ENCODE measurements around the gene SLC25A23. TPM values are rescaled to one million over a fixed set of nuclear protein-coding genes. Genes with fewer than 3 reads are reported as not detected.

The SLC25A23 gene
- total and polyA plus RNA-seq, 2 donors = 6.0 to 8.8 TPM

DNA sequence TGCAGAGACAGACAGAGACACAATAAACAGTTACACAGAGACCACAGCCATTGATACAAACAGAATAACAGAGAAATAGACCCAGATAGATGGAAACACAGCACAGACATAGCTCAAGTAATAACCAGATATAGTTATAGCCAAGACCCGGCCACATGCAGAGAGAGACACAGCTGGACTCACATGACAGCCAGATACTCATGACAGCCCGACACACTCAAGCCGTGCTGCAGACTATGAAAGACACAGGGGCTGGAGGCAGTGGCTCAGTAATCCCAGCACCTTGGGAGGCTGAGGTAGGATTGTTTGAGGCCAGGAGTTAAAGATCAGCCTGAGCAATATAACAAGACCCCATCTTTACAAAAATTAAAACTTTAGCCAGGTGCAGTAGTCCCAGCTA, 23.6 kb upstream of the SLC25A23 start:
- no peak overlapping the region for H3K4me3 ChIP-seq (ENCODE audit: low read length in 2 of 2)
- DNase-seq (ENCODE audit: low read depth in 6 of 9, low spot score in 9 of 9) = no peak
- H3K9me3 ChIP-seq (ENCODE audit: control insufficient read depth in 2 of 2, insufficient read depth in 1 of 2, low read length in 1 of 2) = no peaks in the 10 kb centered on the region
- H3K36me3 ChIP-seq (ENCODE audit: control insufficient read depth in 2 of 2, insufficient read depth in 2 of 2, low read length in 1 of 2) = peaks cover 0 to 9% of the 10 kb centered on the region in 2 donors
- 94% methylated on average over 3 of the region's 3 CpGs for WGBS
- H3K27me3 ChIP-seq (ENCODE audit: control insufficient read depth in 2 of 2, insufficient read depth in 1 of 2, low read length in 1 of 2) = no peaks in the 10 kb centered on the region
- H3K27ac ChIP-seq (ENCODE audit: low read depth in 1 of 2, low read length in 1 of 2) = no peak overlapping the region
- H3K4me1 ChIP-seq (ENCODE audit: control insufficient read depth in 2 of 2, insufficient read depth in 2 of 2, low read length in 2 of 2) = peaks cover 3 to 39% of the 10 kb centered on the region in 2 donors

DNA sequence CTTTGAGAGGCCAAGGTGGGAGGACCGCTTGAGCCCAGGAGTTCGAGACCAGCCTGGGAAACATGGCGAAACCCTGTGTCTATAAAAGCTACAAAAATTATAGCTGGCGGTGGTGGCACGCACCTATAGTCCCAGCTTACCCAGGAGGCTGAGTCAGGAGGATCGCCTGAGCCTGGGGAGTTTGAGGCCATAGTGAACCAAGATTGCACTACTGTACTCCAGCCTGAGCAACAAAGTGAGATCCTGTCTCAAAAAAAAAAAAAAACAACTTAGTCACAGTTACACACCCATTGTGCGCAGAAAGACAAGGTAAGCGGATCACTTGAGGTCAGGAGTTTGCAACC, 22.7 kb upstream of the SLC25A23 start:
- Histone ChIP-seq H3K4me3 (ENCODE audit: low read length in 2 of 2) (no peak overlapping the region), H3K36me3 (ENCODE audit: control insufficient read depth in 2 of 2, insufficient read depth in 2 of 2, low read length in 1 of 2) (peaks cover 0 to 14% of the 10 kb centered on the region in 2 donors), H3K4me1 (ENCODE audit: control insufficient read depth in 2 of 2, insufficient read depth in 2 of 2, low read length in 2 of 2) (peaks cover 3 to 39% of the 10 kb centered on the region in 2 donors), H3K9me3 (ENCODE audit: control insufficient read depth in 2 of 2, insufficient read depth in 1 of 2, low read length in 1 of 2) (no peaks in the 10 kb centered on the region), H3K27ac (ENCODE audit: low read depth in 1 of 2, low read length in 1 of 2) (peak overlapping the region; percentile 69 to 74), H3K27me3 (ENCODE audit: control insufficient read depth in 2 of 2, insufficient read depth in 1 of 2, low read length in 1 of 2) (no peaks in the 10 kb centered on the region)
- WGBS = 98% methylated on average over 8 of the region's 8 CpGs
- DNase-seq (ENCODE audit: low read depth in 6 of 9, low spot score in 9 of 9) = no peak

DNA sequence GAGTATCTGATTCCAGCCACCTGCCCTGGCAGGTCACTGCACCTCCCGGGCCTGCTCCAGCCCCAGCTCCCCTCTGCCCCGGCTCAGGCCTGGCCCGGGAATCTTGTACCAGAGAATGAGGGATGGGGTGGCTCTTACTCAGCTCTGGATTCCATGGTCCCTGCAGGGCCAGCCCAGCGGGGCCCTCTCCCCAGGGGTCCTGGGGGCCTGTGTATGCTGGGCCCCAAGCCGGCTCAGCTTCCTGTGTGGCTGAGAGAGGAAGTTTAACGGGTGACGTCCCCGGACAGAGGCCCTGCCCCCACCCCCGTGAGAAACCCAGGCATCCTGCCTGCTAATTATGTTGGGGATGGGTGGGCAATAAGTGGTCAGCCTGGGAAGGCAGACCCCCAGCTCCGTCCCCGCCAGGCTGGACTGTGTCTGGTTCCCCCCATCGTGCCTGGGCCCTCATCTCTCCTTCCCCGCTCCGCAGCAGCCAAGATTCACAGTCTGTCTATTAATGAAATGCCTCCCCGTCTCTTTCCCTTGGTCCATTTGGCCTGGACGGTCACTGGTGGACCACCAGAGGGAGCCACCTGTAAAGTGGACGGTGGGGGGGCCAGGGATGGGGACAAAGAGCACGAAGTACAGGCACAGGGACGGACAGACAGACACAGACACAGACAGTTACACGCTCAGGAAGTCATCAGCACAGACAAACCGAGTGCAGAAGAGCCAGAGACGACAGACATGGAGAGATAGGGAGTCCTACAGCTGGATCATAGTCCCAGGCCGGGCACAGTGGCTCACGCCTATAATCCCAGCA, 22.1 kb upstream of the SLC25A23 start, which contains the start of gene DENND1C:
Gene DENND1C, minus strand, starts transcription at position 247 of the 802 bp plus-strand sequence. Its CDS starts 92 bp downstream, at position 155.
- WGBS = 22% methylated on average over 24 of the region's 24 CpGs
- Histone ChIP-seq H3K4me3 (ENCODE audit: low read length in 2 of 2) (peak within 1 kb of the TSS; percentile 60 to 69), H3K4me1 (ENCODE audit: control insufficient read depth in 2 of 2, insufficient read depth in 2 of 2, low read length in 2 of 2) (peaks cover 3 to 39% of the 10 kb centered on the region in 2 donors), H3K27ac (ENCODE audit: low read depth in 1 of 2, low read length in 1 of 2) (peak within 1 kb of the TSS; percentile 69 to 75), H3K27me3 (ENCODE audit: control insufficient read depth in 2 of 2, insufficient read depth in 1 of 2, low read length in 1 of 2) (no peaks in the 10 kb centered on the region), H3K36me3 (ENCODE audit: control insufficient read depth in 2 of 2, insufficient read depth in 2 of 2, low read length in 1 of 2) (peaks cover 6 to 18% of the 10 kb centered on the region in 2 donors), H3K9me3 (ENCODE audit: control insufficient read depth in 2 of 2, insufficient read depth in 1 of 2, low read length in 1 of 2) (peaks cover 0 to 2% of the 10 kb centered on the region in 2 donors)
- DNase-seq (ENCODE audit: low read depth in 6 of 9, low spot score in 9 of 9) = peak in 7 of 9 donors; percentile 43 to 85 (median 61)

DNA sequence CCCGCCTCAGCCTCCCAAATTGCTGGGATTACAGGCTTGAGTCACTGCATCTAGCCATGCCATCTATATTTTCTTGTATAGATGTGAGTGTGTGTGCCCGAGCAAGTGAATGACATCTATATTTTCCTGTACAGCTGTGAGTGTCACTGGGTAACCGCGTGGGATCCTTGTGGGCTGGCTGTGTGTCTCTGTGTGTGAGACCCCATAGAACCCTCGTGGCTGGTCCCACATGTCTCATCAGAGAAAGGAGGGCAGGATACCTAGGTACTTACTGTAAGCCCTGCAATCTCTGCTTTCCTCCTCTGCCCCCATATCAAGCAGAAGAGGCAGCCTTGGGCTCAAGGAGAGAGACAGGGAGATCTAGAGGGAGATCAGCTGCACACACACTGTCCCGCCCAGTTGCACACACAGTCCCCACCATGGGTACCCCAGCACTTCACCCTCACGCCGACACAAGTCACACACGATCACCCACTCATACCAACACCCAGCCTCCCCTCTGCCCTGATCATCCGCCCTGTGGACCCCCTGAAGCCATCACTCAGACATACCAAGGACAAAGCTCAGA, 21.3 kb upstream of the SLC25A23 start:
- H3K27me3 ChIP-seq (ENCODE audit: control insufficient read depth in 2 of 2, insufficient read depth in 1 of 2, low read length in 1 of 2) = peaks cover 0 to 2% of the 10 kb centered on the region in 2 donors
- H3K4me1 ChIP-seq (ENCODE audit: control insufficient read depth in 2 of 2, insufficient read depth in 2 of 2, low read length in 2 of 2) = peaks cover 3 to 39% of the 10 kb centered on the region in 2 donors

DNA sequence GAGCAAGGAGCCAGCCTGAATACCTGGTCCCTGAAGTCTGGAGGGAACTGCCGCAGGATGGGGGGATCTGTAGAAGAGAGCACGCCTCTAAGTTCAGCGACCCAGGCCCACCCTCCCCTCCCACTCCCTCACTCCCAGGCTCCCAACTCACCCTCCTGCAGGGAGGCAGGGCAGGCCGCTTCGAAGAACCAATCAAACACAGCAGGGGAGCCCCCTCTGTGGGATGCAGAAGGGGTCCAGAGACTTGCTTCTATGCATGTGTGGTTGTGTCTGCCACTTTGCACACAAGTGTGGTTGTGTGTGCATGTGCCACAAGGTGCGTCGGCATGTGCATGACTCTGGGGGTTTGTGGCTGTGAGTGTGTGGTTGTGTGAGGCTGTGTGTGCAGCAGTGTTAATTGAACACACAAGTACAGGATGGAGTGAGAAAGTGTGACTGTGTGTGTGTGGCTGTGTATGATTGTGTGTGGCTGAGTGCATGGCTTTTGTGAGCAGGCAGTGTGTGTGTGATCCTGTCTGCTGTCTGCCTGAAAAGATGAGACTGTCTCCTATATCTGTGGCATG, 20.3 kb upstream of the SLC25A23 start:
- H3K36me3 ChIP-seq (ENCODE audit: control insufficient read depth in 2 of 2, insufficient read depth in 2 of 2, low read length in 1 of 2) = peaks cover 24 to 36% of the 10 kb centered on the region in 2 donors
- no peak for DNase-seq (ENCODE audit: low read depth in 6 of 9, low spot score in 9 of 9)
- WGBS = 94% methylated on average over 7 of the region's 7 CpGs
- peaks cover 3 to 39% of the 10 kb centered on the region in 2 donors for H3K4me1 ChIP-seq (ENCODE audit: control insufficient read depth in 2 of 2, insufficient read depth in 2 of 2, low read length in 2 of 2)
- no peak overlapping the region for H3K27ac ChIP-seq (ENCODE audit: low read depth in 1 of 2, low read length in 1 of 2)
- H3K4me3 ChIP-seq (ENCODE audit: low read length in 2 of 2) = no peak overlapping the region
- peaks cover 0 to 2% of the 10 kb centered on the region in 2 donors for H3K27me3 ChIP-seq (ENCODE audit: control insufficient read depth in 2 of 2, insufficient read depth in 1 of 2, low read length in 1 of 2)
- H3K9me3 ChIP-seq (ENCODE audit: control insufficient read depth in 2 of 2, insufficient read depth in 1 of 2, low read length in 1 of 2) = peaks cover 0 to 6% of the 10 kb centered on the region in 2 donors

More for the DNA sequence above, 21.3 kb upstream of the SLC25A23 start:
- H3K36me3 ChIP-seq (ENCODE audit: control insufficient read depth in 2 of 2, insufficient read depth in 2 of 2, low read length in 1 of 2) = peaks cover 14 to 26% of the 10 kb centered on the region in 2 donors
- peak overlapping the region; percentile 60 to 69 for H3K4me3 ChIP-seq (ENCODE audit: low read length in 2 of 2)
- H3K27ac ChIP-seq (ENCODE audit: low read depth in 1 of 2, low read length in 1 of 2) = peak overlapping the region; percentile 69 to 75
- WGBS = 39% methylated on average over 10 of the region's 10 CpGs
- H3K9me3 ChIP-seq (ENCODE audit: control insufficient read depth in 2 of 2, insufficient read depth in 1 of 2, low read length in 1 of 2) = peaks cover 0 to 6% of the 10 kb centered on the region in 2 donors
- peak in 2 of 9 donors; percentile 29 to 50 for DNase-seq (ENCODE audit: low read depth in 6 of 9, low spot score in 9 of 9)

GRCh38 chr19:6478815-6479214, 19.2 kb upstream of the SLC25A23 start:
- H3K36me3 ChIP-seq (ENCODE audit: control insufficient read depth in 2 of 2, insufficient read depth in 2 of 2, low read length in 1 of 2) = peaks cover 29 to 40% of the 10 kb centered on the region in 2 donors
- WGBS = 95% methylated on average over 13 of the region's 13 CpGs
- H3K27me3 ChIP-seq (ENCODE audit: control insufficient read depth in 2 of 2, insufficient read depth in 1 of 2, low read length in 1 of 2) = peaks cover 0 to 2% of the 10 kb centered on the region in 2 donors
- peaks cover 3 to 39% of the 10 kb centered on the region in 2 donors for H3K4me1 ChIP-seq (ENCODE audit: control insufficient read depth in 2 of 2, insufficient read depth in 2 of 2, low read length in 2 of 2)
- peaks cover 0 to 6% of the 10 kb centered on the region in 2 donors for H3K9me3 ChIP-seq (ENCODE audit: control insufficient read depth in 2 of 2, insufficient read depth in 1 of 2, low read length in 1 of 2)
- peak overlapping the region in 1 of 2 donors; percentile 47 for H3K27ac ChIP-seq (ENCODE audit: low read depth in 1 of 2, low read length in 1 of 2)
- no peak for DNase-seq (ENCODE audit: low read depth in 6 of 9, low spot score in 9 of 9)
- H3K4me3 ChIP-seq (ENCODE audit: low read length in 2 of 2) = no peak overlapping the region

GRCh38 chr19:6476896-6477431, 17.4 kb upstream of the SLC25A23 start:
- Histone ChIP-seq H3K9me3 (ENCODE audit: control insufficient read depth in 2 of 2, insufficient read depth in 1 of 2, low read length in 1 of 2) (peaks cover 0 to 6% of the 10 kb centered on the region in 2 donors), H3K27ac (ENCODE audit: low read depth in 1 of 2, low read length in 1 of 2) (no peak overlapping the region), H3K27me3 (ENCODE audit: control insufficient read depth in 2 of 2, insufficient read depth in 1 of 2, low read length in 1 of 2) (peaks cover 0 to 2% of the 10 kb centered on the region in 2 donors), H3K4me1 (ENCODE audit: control insufficient read depth in 2 of 2, insufficient read depth in 2 of 2, low read length in 2 of 2) (peaks cover 2 to 32% of the 10 kb centered on the region in 2 donors), H3K36me3 (ENCODE audit: control insufficient read depth in 2 of 2, insufficient read depth in 2 of 2, low read length in 1 of 2) (peaks cover 29 to 40% of the 10 kb centered on the region in 2 donors), H3K4me3 (ENCODE audit: low read length in 2 of 2) (no peak overlapping the region)
- no peak for DNase-seq (ENCODE audit: low read depth in 6 of 9, low spot score in 9 of 9)
- 95% methylated on average over 29 of the region's 29 CpGs for WGBS

- Histone ChIP-seq H3K27ac (ENCODE audit: low read depth in 1 of 2, low read length in 1 of 2) (no peak overlapping the region), H3K9me3 (ENCODE audit: control insufficient read depth in 2 of 2, insufficient read depth in 1 of 2, low read length in 1 of 2) (peaks cover 0 to 6% of the 10 kb centered on the region in 2 donors)
- 88% methylated on average over 33 of the region's 33 CpGs for WGBS
Observed at GRCh38 chr19:6476155-6476895, 16.7 kb upstream of the SLC25A23 start.

More at GRCh38 chr19:6476155-6476895, 16.7 kb upstream of the SLC25A23 start:
- H3K4me3 ChIP-seq (ENCODE audit: low read length in 2 of 2) = no peak overlapping the region
- H3K4me1 ChIP-seq (ENCODE audit: control insufficient read depth in 2 of 2, insufficient read depth in 2 of 2, low read length in 2 of 2) = peaks cover 0 to 26% of the 10 kb centered on the region in 2 donors
- no peak for DNase-seq (ENCODE audit: low read depth in 6 of 9, low spot score in 9 of 9)
- H3K36me3 ChIP-seq (ENCODE audit: control insufficient read depth in 2 of 2, insufficient read depth in 2 of 2, low read length in 1 of 2) = peaks cover 32 to 41% of the 10 kb centered on the region in 2 donors
- peaks cover 0 to 2% of the 10 kb centered on the region in 2 donors for H3K27me3 ChIP-seq (ENCODE audit: control insufficient read depth in 2 of 2, insufficient read depth in 1 of 2, low read length in 1 of 2)
